ENCODE data around the gene DNAAF5.

DNA sequence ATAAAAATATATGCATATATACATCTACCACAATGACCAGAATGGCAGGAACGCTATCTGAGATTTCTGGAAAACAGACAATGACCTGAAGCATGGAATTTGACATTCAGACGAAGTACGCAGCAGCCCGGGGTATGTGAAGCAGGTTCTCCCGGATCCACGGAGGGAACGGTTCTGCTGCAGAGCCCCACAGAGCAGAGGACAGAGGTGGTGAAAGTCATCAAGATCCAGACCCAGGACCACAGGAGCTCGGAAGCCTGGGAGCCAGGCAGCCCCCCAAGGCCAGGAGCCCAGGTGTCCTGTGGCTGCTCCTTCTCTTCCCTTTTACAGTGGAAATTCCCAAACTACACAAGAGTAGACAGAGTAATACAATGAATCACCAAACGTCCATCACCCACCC lies 42.1 kb upstream of the DNAAF5 start:
- TF ChIP-seq, protein P1, sequence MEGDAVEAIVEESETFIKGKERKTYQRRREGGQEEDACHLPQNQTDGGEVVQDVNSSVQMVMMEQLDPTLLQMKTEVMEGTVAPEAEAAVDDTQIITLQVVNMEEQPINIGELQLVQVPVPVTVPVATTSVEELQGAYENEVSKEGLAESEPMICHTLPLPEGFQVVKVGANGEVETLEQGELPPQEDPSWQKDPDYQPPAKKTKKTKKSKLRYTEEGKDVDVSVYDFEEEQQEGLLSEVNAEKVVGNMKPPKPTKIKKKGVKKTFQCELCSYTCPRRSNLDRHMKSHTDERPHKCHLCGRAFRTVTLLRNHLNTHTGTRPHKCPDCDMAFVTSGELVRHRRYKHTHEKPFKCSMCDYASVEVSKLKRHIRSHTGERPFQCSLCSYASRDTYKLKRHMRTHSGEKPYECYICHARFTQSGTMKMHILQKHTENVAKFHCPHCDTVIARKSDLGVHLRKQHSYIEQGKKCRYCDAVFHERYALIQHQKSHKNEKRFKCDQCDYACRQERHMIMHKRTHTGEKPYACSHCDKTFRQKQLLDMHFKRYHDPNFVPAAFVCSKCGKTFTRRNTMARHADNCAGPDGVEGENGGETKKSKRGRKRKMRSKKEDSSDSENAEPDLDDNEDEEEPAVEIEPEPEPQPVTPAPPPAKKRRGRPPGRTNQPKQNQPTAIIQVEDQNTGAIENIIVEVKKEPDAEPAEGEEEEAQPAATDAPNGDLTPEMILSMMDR (IDR thresholded peaks at IDR 0.05), result no peak
- no peak for TF ChIP-seq POLR2A (IDR thresholded peaks at IDR 0.05)

Measured in body of pancreas (tissue), 4 donors.